Thyroid gland (tissue), 4 donors: Measurements from ENCODE around the gene DCUN1D4. TPM values are rescaled to one million over a fixed set of nuclear protein-coding genes. Genes with fewer than 3 reads are reported as not detected.

ENCODE experiments used
- DNase-seq, 2 donors: peaks; one replicate each; pipeline ENCODE4 v3.0.0-alpha.2; 2019
- H3K27ac ChIP-seq, 3 donors: fragments of 200-600 bp; sonication (generic); 1 replicate in 2 of 3; 2 replicates in 1 of 3; pipeline ENCODE4 v1.5.1; 2016 to 2019; ENCODE audit warnings: mild to moderate bottlenecking in 1 of 3, moderate library complexity in 1 of 3
- H3K27me3 ChIP-seq: fragments of 200-600 bp; sonication (generic); one replicate; pipeline ENCODE4 v1.5.1; 2019
- H3K36me3 ChIP-seq, 2 donors: fragments of 200-600 bp; sonication (generic); one replicate each; pipeline ENCODE4 v1.5.1; 2016 to 2019
- H3K4me1 ChIP-seq, 2 donors: fragments of 200-600 bp; sonication (generic); one replicate each; pipeline ENCODE4 v1.5.1; 2017 to 2019
- H3K4me3 ChIP-seq, 3 donors: fragments of 200-600 bp; sonication (generic); replicated peaks in 1 of 3; 1 replicate in 2 of 3; 2 replicates in 1 of 3; pipeline ENCODE4 v1.5.1; 2016; ENCODE audit warnings: mild to moderate bottlenecking in 1 of 3
- H3K9me3 ChIP-seq: fragments of 200-600 bp; sonication (generic); one replicate; pipeline ENCODE4 v1.5.1; 2017
- CTCF ChIP-seq, 6 experiments: fragments of 200-600 bp in 3 of 6; fragments of 450-650 bp in 3 of 6; sonication (generic) in 3 of 6; IDR thresholded peaks; one replicate each; pipeline ENCODE4 v1.5.1; 2016 to 2019; ENCODE audit warnings: antibody characterized with exemption in 6 of 6, mild to moderate bottlenecking in 2 of 6, inconsistent platforms in 1 of 6, moderate library complexity in 1 of 6
- POLR2A ChIP-seq, 2 donors: fragments of 450-650 bp; IDR thresholded peaks; one replicate each; pipeline ENCODE4 v1.6.1; 2017; ENCODE audit warnings: antibody characterized with exemption in 2 of 2, mild to moderate bottlenecking in 2 of 2, moderate library complexity in 1 of 2
- WGBS, 2 donors: methylation state at CpG; one replicate each; pipeline ENCODE4 v1.1.5; 2017; 5-methylcytosine and 5-hydroxymethylcytosine counted together
- intact Hi-C: fragments of 100-400 bp; cut with DNase I; formaldehyde crosslinking; loops from one replicate; pipeline ENCODE4 v1.15.1; 2023
- total RNA-seq, 4 donors: library from RNA; depleted of rRNA; stranded (reverse); fragments of >200 nt; gene quantifications; one replicate each; pipeline ENCODE4 v1.2.3, GENCODE V29; 2016

Gene DCUN1D4
- total RNA-seq, 4 donors from 2014 or later = 44.6 to 81.4 (median 51.7) TPM

DNA sequence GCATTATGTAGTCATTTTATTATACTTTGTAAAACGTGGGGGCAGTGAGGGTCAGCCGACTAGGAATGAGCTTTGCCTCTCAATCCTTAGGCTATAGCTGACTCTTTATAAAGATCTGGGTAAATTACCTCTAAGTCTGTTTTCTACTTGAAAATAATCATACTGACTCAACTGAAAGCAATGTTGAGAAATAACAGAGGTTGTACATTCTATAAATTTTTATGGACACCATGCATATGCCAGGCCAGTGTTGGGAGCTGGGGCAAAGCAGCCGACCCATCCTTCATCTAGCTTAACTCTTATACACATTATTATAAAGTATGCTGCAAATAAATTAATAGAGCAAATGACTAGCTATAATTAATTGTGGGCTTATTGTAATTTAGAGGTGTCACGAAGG lies 2.2 kb upstream of the DCUN1D4 start:
- no peaks in the 10 kb centered on the region for H3K36me3 ChIP-seq
- H3K27ac ChIP-seq = no peak overlapping the region
- H3K27me3 ChIP-seq = no peaks in the 10 kb centered on the region
- TF ChIP-seq POLR2A (IDR thresholded peaks at IDR 0.05) (no peak), CTCF (IDR thresholded peaks at IDR 0.05) (no peak)
- H3K4me3 ChIP-seq = no peak overlapping the region
- no peaks in the 10 kb centered on the region for H3K9me3 ChIP-seq
- peaks cover 11 to 13% of the 10 kb centered on the region in 2 donors for H3K4me1 ChIP-seq
- intact Hi-C loops = loop anchor here (10.0 kb wide), 1 partner anchor 1534 kb away; the partner anchor contains the start of gene FIP1L1
- 92% methylated on average over 4 of the region's 4 CpGs for WGBS, 2 donors
- no peak for DNase-seq

GRCh38 chr4:51842167-51842553 lies 793 bp upstream of the DCUN1D4 start:
- Histone ChIP-seq H3K36me3 (no peaks in the 10 kb centered on the region), H3K27me3 (no peaks in the 10 kb centered on the region), H3K4me3 (peak overlapping the region; percentile 2 to 82 (median 48)), H3K9me3 (no peaks in the 10 kb centered on the region), H3K4me1 (peaks cover 13% of the 10 kb centered on the region in 2 donors), H3K27ac (peak overlapping the region in 2 of 3 donors; percentile 13 to 51)
- no peak for TF ChIP-seq POLR2A (IDR thresholded peaks at IDR 0.05)
- no peak for TF ChIP-seq CTCF (IDR thresholded peaks at IDR 0.05)
- WGBS, 2 donors = 4 to 5% methylated on average over 20 of the region's 20 CpGs
- peak in 1 of 2 donors; percentile 31 for DNase-seq
- intact Hi-C loops = loop anchor here (10.0 kb wide), 1 partner anchor 1533 kb away; the partner anchor contains the start of gene FIP1L1

DNA sequence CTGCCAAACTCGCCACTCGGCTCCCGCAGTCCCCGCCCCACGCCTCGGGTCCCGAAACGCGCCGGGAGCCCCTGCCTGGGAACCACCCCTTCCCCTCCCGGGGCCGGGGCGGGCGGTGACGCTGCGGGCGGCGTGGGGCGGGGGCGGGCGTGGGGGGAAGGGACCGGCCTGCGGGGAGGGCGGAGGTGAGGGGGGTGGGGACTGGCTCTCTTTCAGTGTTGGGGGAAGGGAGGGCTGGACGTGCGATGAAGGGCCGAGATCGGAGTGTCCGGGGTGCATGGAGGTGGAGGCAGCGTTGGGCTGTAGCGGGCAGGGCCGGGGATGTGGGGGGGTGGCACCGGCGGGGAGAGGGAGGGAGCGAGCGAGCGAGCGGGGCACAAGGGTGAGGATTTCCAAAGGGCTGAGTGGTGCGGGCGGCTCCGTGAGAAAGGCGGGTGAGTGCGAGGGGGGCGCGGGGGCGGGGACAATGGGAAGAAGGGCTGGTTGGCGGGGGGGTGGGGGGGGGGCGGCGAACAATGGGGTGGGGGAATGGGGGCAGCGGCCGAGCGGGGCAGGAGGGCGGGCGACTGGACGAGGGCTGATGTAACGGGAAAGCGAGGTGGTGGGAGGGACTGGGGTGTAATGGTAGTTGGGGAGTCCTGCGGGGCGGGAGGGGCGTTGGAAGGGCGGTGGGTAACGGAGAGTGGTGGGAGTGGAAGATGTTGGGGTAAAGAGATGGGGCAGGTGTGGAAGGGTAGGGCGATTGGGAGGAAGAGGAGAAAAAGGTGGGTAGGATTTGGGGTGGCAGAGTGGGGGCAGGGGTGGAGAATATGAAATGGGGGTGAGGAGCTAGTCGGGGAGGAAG lies 578 bp downstream of the DCUN1D4 start:
- no peaks in the 10 kb centered on the region for H3K36me3 ChIP-seq
- peak overlapping the region; percentile 78 to 85 (median 82) for H3K4me3 ChIP-seq
- TF ChIP-seq POLR2A (IDR thresholded peaks at IDR 0.05) (no peak), CTCF (IDR thresholded peaks at IDR 0.05) (no peak)
- DNase-seq = peak; percentile 75 to 80
- intact Hi-C loops = loop anchor here (10.0 kb wide), 1 partner anchor 1531 kb away; the partner anchor contains the start of gene FIP1L1
- 2% methylated on average over 32 to 40 of the region's 64 CpGs for WGBS, 2 donors
- no peaks in the 10 kb centered on the region for H3K9me3 ChIP-seq
- H3K4me1 ChIP-seq = peaks cover 13% of the 10 kb centered on the region in 2 donors
- H3K27me3 ChIP-seq = no peaks in the 10 kb centered on the region
- peak overlapping the region; percentile 79 to 95 (median 86) for H3K27ac ChIP-seq

GRCh38 chr4:51844153-51845054 lies 1.5 kb downstream of the DCUN1D4 start:
- Histone ChIP-seq H3K4me1 (peaks cover 13% of the 10 kb centered on the region in 2 donors), H3K27ac (peak overlapping the region; percentile 79 to 95 (median 86)), H3K27me3 (no peaks in the 10 kb centered on the region), H3K36me3 (no peaks in the 10 kb centered on the region), H3K4me3 (peak overlapping the region; percentile 77 to 85 (median 82)), H3K9me3 (no peaks in the 10 kb centered on the region)
- intact Hi-C loops = loop anchor here (10.0 kb wide), 1 partner anchor 1530 kb away; the partner anchor contains the start of gene FIP1L1
- peak; percentile 96 to 97 for DNase-seq
- no peak for TF ChIP-seq CTCF (IDR thresholded peaks at IDR 0.05)
- peak in 1 of 2 donors; percentile 69 for TF ChIP-seq POLR2A (IDR thresholded peaks at IDR 0.05)
- 0 to 1% methylated on average over 32 to 50 of the region's 71 CpGs for WGBS, 2 donors
